Smooth muscle cell (in vitro differentiated cells): ENCODE measurements around the gene CTDSPL2. TPM values are rescaled to one million over a fixed set of nuclear protein-coding genes. Genes with fewer than 3 reads are reported as not detected.

Experiments used
- DNase-seq: peaks from one replicate; lab custom pipeline; 2025; ENCODE audit not compliant: unreplicated experiment; lab: John Stamatoyannopoulos, UW
- H2AFZ ChIP-seq: fragments of 200-600 bp; sonication (generic); 2 replicates; pipeline ENCODE4 v1.6.0; 2016; ENCODE audit warnings: antibody characterized with exemption, low read depth, mild to moderate bottlenecking
- H3F3A ChIP-seq: fragments of 200-600 bp; sonication (generic); 2 replicates; pipeline ENCODE4 v1.6.0; 2017; ENCODE audit warnings: antibody characterized with exemption, low read depth
- H3K27ac ChIP-seq: fragments of 200-600 bp; sonication (generic); 2 replicates; pipeline ENCODE4 v1.5.1; 2016; ENCODE audit warnings: low read depth, mild to moderate bottlenecking
- H3K27me3 ChIP-seq: fragments of 200-600 bp; sonication (generic); 2 replicates; pipeline ENCODE4 v1.6.1; 2016; ENCODE audit warnings: low read depth, mild to moderate bottlenecking
- H3K36me3 ChIP-seq: fragments of 200-600 bp; sonication (generic); 2 replicates; pipeline ENCODE4 v1.5.1; 2016; ENCODE audit warnings: low read depth
- H3K4me1 ChIP-seq: fragments of 200-600 bp; sonication (generic); 2 replicates; pipeline ENCODE4 v1.5.1; 2016; ENCODE audit warnings: low read depth
- H3K4me2 ChIP-seq: fragments of 200-600 bp; sonication (generic); 2 replicates; pipeline ENCODE4 v1.6.0; 2016; ENCODE audit warnings: mild to moderate bottlenecking
- H3K4me3 ChIP-seq: fragments of 200-600 bp; sonication (generic); 2 replicates; pipeline ENCODE4 v1.5.1; 2016; ENCODE audit warnings: mild to moderate bottlenecking
- H3K79me2 ChIP-seq: fragments of 200-600 bp; sonication (generic); 2 replicates; pipeline ENCODE4 v1.6.0; 2016; ENCODE audit warnings: low read depth, mild to moderate bottlenecking
- H3K9ac ChIP-seq: fragments of 200-600 bp; sonication (generic); 2 replicates; pipeline ENCODE4 v1.6.0; 2016; ENCODE audit warnings: low read depth
- H3K9me3 ChIP-seq: fragments of 200-600 bp; sonication (generic); replicated peaks from 2 replicates; pipeline ENCODE4 v1.5.1; 2016; ENCODE audit warnings: low read depth
- H4K20me1 ChIP-seq: fragments of 200-600 bp; sonication (generic); 2 replicates; pipeline ENCODE4 v1.6.0; 2016; ENCODE audit warnings: low read depth
- CTCF ChIP-seq: fragments of 200-600 bp; sonication (generic); IDR thresholded peaks from 2 replicates; pipeline ENCODE4 v1.5.1; 2017; ENCODE audit warnings: borderline replicate concordance, mild to moderate bottlenecking, antibody characterized with exemption; ENCODE audit not compliant: insufficient read depth, poor library complexity, severe bottlenecking
- WGBS: methylation state at CpG from one replicate; pipeline ENCODE4 v1.1.7; 2016; ENCODE audit warnings: low lambda C conversion rate; 5-methylcytosine and 5-hydroxymethylcytosine counted together
- polyA plus RNA-seq: library from polyadenylated mRNA; unstranded; fragments of >200 nt; fragmentation: Nextera tagmentation; extraction: Ambion mirVana; gene quantifications from 2 replicates; pipeline ENCODE4 v1.2.1, GENCODE V29; 2016
- total RNA-seq: library from RNA; depleted of rRNA; stranded (reverse); fragments of >200 nt; gene quantifications from 2 replicates; pipeline ENCODE4 v1.2.3, GENCODE V29; 2014

The CTDSPL2 gene
- total and polyA plus RNA-seq, 2 experiments from 2014 or later: 15.6 to 83.9 TPM

DNA sequence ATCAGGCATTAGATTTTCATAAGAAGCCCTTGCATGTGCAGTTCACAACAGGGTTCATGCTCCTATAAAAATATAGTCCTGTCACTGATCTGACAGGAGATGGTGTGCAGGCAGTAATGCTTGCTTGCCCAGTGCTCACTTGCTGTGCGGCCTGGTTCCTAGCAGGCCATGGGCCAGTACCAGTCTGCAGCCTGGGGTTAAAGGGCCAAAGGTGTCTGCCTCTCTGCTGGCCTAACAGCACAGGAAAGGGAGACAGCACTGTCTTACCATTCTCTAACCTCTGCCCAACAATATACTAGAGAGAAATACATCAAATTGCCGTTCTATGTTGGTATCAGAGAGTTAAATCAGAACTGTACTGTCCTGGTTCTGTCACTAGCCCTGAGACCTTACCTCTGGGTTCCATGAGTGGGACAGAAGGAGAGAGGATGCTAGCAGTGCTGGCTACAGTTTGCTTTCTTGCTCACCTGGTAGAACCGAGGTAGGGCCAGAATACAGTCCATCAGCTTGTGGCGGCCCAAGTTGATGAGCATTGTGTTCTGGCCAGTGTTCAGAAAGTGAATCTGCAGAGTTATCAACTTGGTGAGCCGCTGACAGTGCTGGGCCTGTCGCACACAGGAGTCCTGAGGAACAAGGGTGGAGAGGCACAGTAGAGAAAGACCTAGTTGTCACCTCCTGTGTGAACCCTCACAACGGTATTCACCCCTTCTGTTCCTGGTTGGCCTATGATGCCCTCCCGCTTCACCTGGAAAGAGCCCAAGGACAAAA lies 138.1 kb downstream of the CTDSPL2 start:
- Histone ChIP-seq H3K27ac (no peak overlapping the region), H3K4me3 (no peak overlapping the region), H3K36me3 (peaks cover 41% of the 10 kb centered on the region), H4K20me1 (no peaks in the 10 kb centered on the region), H3K79me2 (no peaks in the 10 kb centered on the region), H3K4me1 (no peaks in the 10 kb centered on the region), H3K9ac (no peak overlapping the region), H3K27me3 (no peaks in the 10 kb centered on the region), H2AFZ (no peak overlapping the region), H3F3A (no peaks in the 10 kb centered on the region), H3K4me2 (no peak overlapping the region), H3K9me3 (no peaks in the 10 kb centered on the region)
- DNase-seq: no peak
- 94% methylated on average over 7 of the region's 8 CpGs for WGBS
- no peak for TF ChIP-seq CTCF

DNA sequence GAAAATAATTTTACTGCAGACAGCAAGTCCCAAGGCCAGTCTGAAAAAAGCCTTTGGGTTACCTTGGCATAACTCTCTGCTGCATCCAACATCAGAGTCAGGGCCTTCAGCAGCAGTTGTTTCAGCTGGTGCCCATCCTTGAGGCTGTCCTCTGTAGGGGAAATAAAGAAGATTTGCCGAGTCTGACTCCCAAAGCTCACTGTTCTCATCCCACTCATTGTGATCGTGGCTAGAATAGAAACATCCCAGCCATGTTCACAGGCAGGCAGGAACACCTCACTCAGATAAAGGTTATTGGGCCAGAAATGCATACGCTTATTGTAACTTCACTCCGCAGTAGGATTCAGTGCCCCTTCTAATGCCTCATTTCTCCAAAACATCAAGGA lies 138.7 kb downstream of the CTDSPL2 start:
- DNase-seq: no peak
- Histone ChIP-seq H3K79me2 (no peaks in the 10 kb centered on the region), H3K9me3 (no peaks in the 10 kb centered on the region), H3F3A (no peaks in the 10 kb centered on the region), H3K9ac (no peak overlapping the region), H3K4me2 (no peak overlapping the region), H3K27me3 (no peaks in the 10 kb centered on the region), H3K4me1 (no peaks in the 10 kb centered on the region), H2AFZ (no peak overlapping the region), H3K27ac (no peak overlapping the region), H3K36me3 (peaks cover 38% of the 10 kb centered on the region), H4K20me1 (no peaks in the 10 kb centered on the region), H3K4me3 (no peak overlapping the region)
- 99% methylated on average over 4 of the region's 4 CpGs for WGBS
- TF ChIP-seq CTCF: no peak

- Histone ChIP-seq H3K36me3 (peaks cover 18% of the 10 kb centered on the region), H3K27me3 (no peaks in the 10 kb centered on the region), H3K4me3 (no peak overlapping the region), H3K9ac (no peak overlapping the region), H3F3A (no peaks in the 10 kb centered on the region), H3K9me3 (no peaks in the 10 kb centered on the region), H4K20me1 (no peaks in the 10 kb centered on the region), H3K27ac (no peak overlapping the region), H3K79me2 (no peaks in the 10 kb centered on the region), H3K4me1 (no peaks in the 10 kb centered on the region), H2AFZ (no peak overlapping the region), H3K4me2 (no peak overlapping the region)
- TF ChIP-seq CTCF: no peak
- WGBS: 83% methylated on average over 3 of the region's 3 CpGs
- DNase-seq: no peak
Measured at GRCh38 chr15:44568338-44568737, 140.9 kb downstream of the CTDSPL2 start.

DNA sequence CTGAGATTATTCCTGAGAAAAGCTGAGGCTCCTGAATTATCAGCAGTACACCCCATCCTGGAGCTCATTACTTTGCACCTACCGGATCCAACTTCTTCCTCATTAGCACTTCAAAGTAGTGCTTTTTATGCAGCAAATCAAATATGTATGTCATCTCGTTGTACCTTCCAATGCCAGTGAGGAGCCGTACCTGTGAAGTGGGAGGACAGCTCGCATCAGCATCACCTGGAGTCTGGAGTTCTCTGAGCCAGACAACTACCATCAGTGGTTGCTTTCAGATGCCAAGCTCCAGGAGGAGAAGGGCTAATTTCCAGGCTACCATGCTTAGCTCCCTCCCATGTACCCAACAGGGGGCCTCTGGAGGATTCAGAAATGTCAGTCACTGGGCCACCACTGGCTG lies 141.9 kb downstream of the CTDSPL2 start:
- WGBS: 98% methylated on average over 4 of the region's 4 CpGs
- no peak for TF ChIP-seq CTCF

More for the DNA sequence above, 141.9 kb downstream of the CTDSPL2 start:
- Histone ChIP-seq H3K27ac (no peak overlapping the region), H3F3A (no peaks in the 10 kb centered on the region), H3K9me3 (no peaks in the 10 kb centered on the region), H2AFZ (no peak overlapping the region), H3K27me3 (no peaks in the 10 kb centered on the region), H3K9ac (no peak overlapping the region), H3K79me2 (no peaks in the 10 kb centered on the region), H4K20me1 (no peaks in the 10 kb centered on the region), H3K4me1 (no peaks in the 10 kb centered on the region), H3K36me3 (peaks cover 11% of the 10 kb centered on the region), H3K4me3 (no peak overlapping the region), H3K4me2 (no peak overlapping the region)
- DNase-seq: no peak
